GM19351 (cell line): Measurements from ENCODE around the gene PRKAG2.

ENCODE experiments used
- ATAC-seq: cut with Tn5 transposase; IDR thresholded peaks from one replicate; pipeline ENCODE4 v1.9.1; 2021; ENCODE audit warnings: mild to moderate bottlenecking, moderate library complexity; ENCODE audit not compliant: unreplicated experiment

Gene PRKAG2

DNA sequence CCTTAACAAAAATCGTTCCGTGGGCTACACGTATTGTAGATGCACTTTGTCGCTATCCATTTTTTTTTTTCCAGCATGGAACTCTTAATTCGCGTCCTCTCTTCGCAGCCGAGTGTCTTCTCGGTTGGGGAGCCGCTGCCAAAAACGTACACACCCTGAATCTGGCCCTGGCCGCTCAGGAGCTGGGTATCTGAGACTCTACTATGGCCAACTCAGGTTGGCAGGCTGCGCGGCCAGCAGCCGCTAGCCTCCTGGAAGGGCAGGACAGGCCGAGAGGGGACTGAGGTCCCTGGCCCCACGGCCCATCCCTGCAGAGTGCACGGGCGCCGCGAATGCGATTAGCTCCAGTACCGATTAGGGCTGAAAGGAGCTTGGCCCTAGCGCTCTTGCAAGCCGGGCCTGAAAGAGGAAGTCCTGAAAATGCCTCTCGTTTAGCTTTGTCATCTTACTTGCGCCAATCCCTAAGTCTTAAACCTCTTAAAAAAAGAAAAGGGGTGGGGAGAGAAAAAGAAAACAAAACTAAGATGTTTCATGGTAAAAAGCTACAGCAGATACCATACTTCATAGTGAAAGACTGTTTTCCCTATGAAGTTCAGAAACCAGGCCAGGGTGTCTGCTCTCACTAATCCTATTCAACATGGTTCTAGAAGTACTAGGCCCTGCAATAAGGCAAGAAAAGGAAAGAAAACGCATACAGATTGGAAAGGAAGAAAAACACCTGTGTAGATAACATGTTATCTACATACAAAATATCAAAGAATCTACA is 244.0 kb downstream of the PRKAG2 start:
- ATAC-seq, result peak; percentile 59

DNA sequence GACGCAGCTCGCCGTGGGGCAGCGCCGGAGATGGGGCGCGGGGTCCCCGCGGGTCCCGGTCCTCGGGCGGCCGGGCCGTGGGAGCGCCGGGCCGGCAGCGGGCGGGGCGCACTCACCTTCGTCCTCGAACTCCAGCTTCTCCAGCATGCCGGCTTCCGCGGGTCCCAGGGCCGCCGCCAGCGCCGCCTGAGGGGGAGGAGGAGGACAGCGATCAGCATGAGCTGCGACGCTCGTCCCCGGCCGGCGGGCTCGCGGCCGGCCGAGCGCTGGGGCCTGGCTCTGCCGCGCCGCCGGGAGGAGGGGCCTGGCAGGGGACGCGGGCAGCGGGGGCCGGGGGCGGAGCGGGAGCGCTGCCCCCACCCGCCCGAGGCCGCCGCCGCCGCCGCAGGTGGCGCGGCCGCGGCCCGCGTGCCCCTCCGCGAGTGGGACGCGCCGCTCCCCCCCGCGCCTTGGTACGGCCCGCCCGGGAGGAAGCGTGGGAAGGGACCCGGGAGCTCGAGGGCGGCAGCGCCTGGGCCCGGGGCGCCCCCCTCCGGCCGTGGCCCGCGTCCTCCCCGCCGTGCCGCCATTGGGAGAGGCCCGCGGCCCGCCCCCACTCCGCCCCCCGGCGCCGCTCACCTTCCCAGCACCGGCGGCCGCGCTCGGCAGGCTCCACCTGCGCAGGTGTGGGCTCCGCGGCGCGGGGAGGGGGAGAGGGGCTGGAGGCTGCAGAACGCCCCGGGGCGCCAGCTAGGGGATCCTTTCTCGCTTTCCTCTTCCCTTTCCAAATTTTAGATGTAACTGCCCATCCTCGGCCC is 244.8 kb downstream of the PRKAG2 start:
- peak; percentile 73 for ATAC-seq

DNA sequence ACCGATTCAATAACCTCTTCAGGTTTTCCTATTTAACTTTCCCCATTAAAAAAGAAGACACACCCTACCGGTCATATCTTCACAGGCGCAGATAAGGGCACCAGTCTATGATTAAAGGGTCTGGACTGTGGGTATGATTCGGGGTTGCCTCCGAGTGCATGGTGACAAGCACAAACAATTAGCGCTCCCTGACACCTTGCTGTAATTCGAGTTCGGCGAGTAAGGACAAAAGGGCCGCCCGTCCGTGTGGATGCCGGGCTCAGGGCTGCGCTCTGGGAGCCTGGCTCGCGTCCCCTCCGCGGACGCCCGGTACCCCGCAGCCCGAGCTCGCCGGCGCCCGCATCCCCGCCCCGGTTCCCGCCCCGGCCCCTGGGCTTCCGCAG is 245.4 kb downstream of the PRKAG2 start:
- ATAC-seq, result peak; percentile 23

DNA sequence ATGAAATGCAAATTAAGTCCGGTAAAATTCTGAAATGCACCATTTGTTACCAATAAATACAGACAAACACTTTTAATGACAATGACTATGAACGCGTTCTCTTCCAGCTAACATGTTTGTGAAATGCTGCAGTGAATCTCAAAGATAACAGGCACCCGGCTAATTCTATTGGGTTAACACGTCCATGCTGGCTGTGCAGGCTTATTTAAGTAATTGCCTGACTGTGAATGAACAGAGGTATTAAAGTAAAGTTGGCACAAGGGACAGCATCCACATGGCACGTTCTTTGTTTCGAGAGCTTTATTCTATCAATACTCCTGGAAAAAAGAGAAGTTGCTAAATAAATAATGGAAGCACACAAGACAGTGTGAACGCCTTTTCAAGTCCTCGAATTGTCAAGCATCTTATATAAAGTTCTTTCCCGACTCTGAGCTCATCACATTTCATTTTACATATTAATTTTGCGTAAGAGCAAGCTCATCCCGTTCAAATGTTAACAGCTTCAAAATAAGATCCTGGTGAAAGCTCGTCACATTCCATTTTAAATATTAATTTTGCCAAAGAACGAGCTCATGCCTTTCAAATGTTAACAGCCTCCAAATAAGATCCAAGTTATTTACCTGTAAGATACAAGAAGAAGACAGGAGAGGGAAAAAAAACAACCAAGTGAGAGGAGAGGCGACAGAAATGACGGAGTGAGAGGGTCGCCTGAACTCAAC is 245.9 kb downstream of the PRKAG2 start:
- ATAC-seq, result no peak

DNA sequence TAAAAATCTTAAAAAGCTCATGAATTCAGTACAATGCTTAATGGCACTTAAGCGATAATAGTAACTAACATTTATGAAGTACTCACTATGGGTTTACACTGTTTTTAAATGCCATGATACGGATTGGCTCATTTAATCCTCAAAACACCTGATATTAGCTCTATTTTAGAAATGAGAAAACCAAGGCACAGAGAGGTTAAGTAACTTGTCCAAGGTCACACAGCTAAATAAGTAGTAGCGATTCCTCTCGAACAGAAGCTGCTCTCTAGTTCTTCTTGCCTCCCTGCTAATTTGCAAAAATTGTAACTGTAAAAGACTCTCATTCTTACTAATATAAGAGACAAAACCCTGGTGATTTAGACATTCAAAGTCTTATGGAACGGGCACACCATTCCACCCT is 246.6 kb downstream of the PRKAG2 start:
- ATAC-seq, result no peak

DNA sequence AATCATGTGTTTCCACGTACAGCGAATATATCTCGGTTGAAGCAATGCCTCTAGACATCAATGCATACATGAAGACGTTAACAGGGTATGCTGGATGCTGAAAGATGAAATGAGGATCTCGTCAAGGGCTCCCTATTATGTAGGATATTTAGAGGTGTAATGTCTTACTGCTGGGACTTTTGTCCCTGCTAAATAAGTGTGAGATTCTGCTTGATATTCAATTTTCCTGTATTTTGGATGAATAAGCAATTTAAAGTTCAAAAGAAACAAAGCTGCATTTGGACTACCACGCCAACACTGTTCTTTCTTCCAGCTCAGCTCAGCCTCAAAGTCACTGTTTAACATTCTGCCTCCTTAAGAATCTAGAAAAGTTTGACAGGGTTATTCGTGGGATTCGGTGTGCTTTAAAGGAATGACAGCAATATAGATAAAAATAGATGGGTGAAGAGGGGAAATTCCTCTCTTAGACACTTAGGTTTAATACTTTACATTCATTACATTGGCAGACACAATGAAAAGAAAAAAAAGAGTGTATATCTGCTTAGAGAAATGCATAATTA is 247.1 kb downstream of the PRKAG2 start:
- no peak for ATAC-seq

DNA sequence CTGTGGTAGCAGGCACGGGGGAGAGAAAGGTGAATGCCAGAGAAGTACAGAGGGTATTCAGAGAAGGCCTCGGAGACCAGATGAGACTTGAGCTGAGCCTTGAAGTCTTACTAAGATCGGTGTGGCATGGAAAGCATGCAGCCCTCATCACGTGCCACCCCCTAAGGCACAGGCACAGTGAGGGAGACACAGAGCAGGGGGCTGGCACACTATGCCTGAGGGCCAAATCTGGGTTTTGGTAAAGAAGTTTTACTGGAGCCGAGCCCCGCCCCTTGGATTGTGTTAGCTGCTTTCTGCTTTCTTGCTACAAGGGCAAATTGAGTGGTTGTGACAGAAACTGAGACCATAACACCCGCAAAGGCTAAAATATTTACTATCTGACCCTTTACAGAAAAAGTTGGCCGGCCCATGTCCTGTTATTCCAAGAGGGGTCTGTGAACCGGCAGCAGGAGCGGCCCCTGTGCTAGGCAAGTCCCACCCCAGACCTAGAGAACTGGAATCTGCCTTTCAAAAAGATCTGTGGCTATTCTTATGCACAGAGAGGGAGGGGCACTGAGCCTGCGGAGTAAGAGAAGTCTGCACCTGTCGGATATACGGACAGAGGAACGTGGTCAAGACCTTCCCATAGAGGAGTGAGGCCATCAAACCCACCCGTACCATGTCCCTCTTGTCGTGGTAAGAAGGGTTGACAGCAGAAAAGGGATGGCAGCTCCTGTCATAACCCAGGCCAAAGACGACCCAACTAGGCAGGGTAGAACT is 247.9 kb downstream of the PRKAG2 start:
- ATAC-seq, result no peak

DNA sequence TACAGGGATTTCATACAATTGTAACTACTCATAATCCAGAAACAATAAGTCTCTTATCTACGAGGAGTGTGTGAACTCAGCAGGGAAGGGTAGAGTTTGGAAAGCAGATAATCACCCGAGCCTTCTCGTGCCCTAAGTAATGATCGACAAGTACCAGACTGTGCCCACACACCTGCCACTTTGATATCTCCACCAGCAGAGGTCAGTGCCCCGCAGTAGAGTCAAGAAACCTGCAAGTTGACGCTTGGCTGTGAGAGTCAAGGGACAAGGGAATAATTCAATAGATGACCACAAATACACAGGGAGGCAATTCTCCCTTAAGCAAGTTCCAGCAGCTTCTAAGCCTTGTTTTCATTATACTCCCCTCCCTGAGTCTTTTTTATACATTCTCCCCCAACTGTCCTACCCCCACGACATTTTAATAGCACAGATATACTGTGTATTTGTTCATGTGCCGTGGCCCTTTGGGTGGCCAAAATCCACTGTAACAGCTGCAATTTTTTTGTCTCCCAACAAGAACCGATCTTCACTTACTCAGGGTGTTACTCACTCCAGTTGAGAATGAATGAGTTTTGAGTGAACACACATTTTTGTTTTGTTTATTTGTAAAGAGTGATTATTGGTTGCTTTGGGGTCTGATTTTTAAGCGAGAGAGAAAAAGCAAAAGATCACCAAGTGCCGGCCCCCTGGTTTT is 250.3 kb downstream of the PRKAG2 start:
- no peak for ATAC-seq

DNA sequence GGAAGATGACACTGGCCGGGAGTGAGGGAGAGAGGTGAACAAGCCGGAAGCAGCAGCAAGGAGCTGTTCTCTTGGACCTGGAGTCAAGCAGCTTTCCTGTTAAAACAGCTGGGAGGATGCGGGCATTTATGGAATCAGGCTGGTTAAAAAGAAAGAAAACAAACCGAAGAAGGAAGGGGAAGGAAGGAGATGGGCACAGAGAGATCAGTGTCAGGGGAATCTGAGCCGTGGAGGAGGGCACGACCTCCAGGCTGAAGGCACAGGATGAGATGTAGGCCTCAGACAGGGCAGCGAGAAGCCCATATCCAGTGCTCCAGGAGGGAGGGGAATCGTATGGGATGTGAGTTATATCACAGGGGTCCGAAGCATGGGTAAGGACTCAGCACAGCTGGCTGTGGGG is 251.3 kb downstream of the PRKAG2 start:
- ATAC-seq, result no peak

DNA sequence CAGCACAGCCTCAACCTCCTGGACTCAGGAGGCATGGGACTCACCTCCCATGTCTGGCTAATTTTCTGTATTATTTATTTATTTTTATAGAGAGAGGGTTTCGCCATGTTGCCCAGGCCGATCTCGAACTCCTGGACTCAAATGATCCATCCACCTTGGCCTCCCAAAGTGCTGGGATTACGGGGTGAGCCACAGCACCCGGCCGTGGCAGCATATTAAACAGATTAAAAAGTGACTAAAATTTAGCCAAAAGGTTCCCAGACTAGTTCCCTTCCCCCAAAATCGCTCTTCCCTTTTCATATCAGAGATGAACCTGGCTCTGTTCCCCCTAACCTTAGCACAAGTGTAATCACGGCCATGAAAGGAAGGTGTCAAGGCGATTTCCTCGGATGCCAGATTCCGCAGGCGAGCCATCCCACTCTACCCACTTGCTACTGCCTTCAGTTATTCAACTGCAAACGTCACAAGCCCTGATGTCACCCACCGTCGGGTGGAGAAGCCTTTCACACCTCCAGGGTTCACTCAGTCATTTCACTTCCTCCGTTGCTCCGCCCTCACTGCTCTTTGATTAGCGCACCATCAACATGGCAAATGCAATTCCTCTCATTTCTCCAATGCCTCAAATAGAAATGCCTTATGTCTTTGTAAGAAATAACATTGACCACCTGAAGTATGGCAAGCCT is 252.5 kb downstream of the PRKAG2 start:
- ATAC-seq, result no peak

DNA sequence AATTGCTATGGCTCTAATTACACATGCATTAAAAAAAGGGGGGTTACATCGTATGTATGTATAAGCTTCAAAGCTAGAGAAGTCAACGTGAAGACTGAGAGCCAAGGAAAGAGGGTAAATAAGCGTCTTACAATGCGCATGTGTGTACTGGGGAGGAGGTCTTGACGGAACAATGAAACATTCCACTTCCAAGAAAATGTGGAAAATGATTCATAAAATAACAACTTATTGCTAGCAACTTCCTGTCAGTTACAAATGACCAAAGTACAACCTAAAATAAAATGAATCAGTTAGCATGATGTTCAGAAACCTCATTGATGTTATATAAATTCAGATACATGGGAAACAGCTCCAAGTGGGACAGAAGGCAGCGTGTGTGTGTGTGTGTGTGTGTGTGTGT is 253.1 kb downstream of the PRKAG2 start:
- ATAC-seq, result no peak

DNA sequence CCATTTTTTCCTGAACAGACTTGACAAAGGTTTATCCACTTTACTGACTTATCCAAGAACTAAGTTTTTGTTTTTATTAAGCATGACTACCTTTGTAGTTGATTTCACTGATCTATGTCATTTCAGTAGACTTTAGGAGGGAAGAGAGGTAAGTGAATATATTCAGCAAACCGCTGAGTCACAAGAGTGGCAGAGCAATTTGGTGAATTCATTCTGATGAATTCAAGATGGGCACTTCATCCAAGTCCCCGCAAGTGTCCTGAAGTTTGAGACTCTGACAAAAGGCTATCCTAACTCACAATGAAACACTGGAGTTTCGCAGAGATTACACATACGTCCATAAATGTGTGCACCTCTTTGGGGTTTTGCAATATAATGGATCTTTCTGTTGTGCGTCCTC is 255.0 kb downstream of the PRKAG2 start:
- no peak for ATAC-seq

DNA sequence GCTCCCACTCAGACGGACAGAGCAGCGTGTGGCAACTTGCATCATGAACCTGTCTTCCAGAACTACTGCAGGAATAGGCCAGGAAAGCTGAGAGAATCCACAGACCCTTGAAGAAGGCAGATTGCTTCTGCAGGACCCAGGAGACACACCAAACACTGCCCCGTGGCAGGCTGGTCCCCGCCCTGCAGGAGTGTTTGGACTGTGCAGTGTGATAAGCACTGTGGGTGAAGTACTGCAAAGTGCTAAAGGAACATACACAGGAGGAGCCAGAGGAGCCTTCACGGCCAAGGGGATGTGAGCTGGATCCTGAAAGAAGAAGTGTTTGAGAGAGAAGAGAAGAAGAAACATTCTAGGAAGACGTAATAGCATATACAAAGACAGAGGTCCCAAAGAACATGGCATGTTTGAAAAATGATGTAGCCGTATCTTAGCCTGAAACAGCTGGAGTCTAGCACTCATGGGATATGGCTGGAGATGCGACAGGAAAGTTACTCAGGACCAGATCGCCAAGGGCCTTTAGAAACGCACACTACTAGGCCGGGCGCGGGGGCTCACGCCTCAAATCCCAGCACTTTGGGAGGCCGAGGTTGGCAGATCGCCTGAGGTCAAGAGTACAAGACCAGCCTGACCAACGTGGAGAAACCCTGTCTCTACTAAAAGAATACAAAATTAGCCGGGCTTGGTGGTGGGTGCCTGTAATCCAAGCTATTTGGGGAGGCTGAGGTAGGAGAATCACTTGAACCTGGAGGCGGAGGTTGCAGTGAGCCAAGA is 260.3 kb downstream of the PRKAG2 start:
- ATAC-seq, result no peak

DNA sequence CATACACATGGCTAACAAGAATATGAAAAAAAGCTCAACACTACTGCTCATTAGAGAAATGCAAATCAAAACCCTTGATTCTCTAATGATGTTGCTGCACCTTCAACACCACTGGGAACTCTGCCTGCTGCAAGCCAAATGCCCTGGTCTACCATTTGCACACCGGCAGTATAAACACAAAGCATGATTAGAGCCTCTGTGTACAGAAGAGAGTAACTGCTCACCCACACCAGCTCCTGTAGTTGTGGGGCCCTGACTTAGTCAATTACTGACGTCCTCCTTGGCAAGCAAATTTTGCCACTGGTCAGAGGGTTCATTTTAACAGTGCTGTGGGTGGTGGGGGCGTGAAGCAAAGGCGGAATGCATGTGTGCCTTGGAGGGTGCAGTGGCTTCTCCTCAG is 261.1 kb downstream of the PRKAG2 start:
- ATAC-seq, result no peak

DNA sequence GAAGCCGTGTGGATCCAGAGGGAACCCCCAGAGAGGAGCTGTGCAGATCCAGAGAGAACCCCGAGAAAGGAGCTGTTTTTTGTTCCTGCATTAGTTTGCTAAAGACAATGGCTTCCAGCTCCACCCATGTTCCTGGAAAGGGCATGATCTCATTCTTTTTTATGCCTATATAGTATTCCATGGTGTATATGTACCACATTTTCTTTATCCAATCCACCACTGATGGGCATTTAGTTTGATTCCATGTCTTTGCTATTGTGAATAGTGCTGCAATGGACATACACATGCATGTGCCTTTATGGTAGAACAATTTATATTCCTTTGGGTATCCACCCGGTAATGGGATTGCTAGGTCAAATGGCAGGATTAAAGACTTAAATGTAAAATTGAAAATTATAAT is 261.9 kb downstream of the PRKAG2 start:
- ATAC-seq, result no peak

DNA sequence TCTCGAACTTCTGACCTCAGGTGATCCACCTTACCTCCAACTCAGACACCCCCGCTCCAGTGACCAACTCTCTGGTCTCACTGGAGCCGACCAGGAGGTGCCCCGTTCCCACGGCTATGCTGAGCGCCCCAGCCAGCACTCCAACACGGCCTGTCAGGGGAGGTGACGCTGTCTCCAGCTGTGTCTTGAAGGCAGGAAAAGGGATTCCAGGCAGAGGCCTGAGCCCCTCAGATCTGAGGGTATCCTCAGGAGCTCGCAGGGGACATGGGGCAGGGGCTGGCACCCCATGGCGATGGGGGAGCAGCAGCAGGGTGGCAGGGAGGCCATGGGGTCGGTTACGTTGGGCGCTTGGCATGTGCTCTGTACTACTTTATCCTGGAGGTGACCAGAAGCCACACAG is 262.9 kb downstream of the PRKAG2 start:
- no peak for ATAC-seq

DNA sequence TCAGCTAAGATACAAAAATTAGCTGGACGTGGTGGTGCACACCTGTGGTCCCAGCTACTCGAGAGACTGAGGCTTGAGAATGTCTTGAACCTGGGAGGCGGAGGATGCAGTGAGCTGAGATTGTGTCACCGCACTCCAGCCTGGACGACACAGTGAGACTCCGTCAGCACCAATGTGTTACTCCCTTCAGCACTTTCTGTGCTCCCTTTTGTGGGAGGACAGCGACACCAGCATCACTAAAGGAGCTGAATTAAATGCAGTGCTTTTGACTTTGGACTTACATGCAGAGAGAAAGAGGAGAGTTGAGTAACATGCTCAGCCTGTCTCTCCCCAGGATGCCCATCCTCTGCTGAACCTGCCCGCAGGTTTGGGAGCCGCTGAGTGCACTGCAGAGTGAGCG is 265.0 kb downstream of the PRKAG2 start:
- ATAC-seq, result no peak

DNA sequence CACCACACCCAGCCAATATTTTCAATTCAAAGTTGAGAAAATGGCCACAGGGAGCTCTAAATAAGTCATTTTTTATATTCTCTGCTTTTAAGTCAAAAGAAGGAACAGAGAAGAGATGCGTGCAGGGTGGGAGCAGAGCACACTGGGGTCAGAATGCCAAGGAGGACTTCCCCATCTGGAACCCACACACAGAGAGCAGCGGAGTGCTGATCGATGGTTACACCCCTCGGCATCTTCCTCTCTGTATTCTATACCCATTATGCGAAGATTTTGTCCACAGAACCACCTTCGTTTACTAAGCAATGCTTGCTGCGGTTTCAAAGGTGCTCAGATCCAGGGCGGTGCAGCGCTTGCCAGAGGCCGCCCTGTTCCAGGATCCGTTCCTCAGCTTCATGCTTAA is 265.9 kb downstream of the PRKAG2 start:
- no peak for ATAC-seq

DNA sequence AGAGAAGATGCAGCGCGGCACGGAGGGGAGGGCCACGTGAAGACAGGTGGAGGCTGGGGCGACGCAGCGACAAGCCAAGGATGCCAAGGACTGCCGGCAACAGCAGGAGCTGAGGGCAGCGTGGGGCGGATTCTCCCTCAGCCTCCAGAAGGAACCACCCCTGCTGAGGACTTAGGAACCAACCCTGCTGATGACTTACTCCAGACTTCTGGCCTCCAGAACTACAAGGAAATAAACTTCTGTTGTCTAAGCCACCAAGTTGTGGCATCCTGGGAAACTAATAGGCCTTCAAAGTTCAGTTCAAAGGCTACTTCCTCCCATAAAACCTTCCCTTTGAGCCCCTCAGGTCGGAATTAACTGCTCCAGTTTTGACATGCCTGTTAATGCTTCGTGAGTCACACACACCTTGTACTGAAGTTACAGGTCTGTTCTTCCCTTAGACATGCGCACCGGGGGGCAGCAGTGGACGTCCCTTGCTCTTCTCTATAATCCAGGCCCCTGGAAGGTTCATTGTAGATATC is 268.8 kb downstream of the PRKAG2 start:
- no peak for ATAC-seq
